Heart left ventricle (tissue), 16 donors: ENCODE data around the gene CSE1L. TPM values are rescaled to one million over a fixed set of nuclear protein-coding genes. Genes with fewer than 3 reads are reported as not detected.

Experiments used
- ATAC-seq, 4 donors: fragments of 200-7000 bp; cut with Tn5 transposase; one replicate each; pipeline ENCODE4 v1.9.1; 2020 to 2022; ENCODE audit warnings: moderate library complexity in 4 of 4, mild to moderate bottlenecking in 3 of 4, moderate number of reproducible peaks in 1 of 4
- DNase-seq, 5 donors: peaks; one replicate each; pipeline ENCODE4 v3.0.0-alpha.2; 2020
- H3K27ac ChIP-seq, 12 donors: fragments of 200-600 bp; sonication (generic) in 4 of 12; one replicate each; pipeline versions ENCODE4 v1.5.0 to v1.8.0; 2016 to 2022; ENCODE audit warnings: mild to moderate bottlenecking in 2 of 12
- H3K27me3 ChIP-seq, 9 donors: fragments of 200-600 bp; sonication (generic) in 2 of 9; one replicate each; pipeline versions ENCODE4 v1.5.1 to v1.8.0; 2016 to 2022; ENCODE audit warnings: mild to moderate bottlenecking in 3 of 9
- H3K36me3 ChIP-seq, 9 donors: fragments of 200-600 bp; sonication (generic) in 2 of 9; one replicate each; pipeline versions ENCODE4 v1.5.0 to v1.8.0; 2018 to 2022; ENCODE audit warnings: mild to moderate bottlenecking in 2 of 9
- H3K4me1 ChIP-seq, 12 donors: fragments of 200-600 bp; sonication (generic) in 4 of 12; one replicate each; pipeline versions ENCODE4 v1.5.0 to v1.8.0; 2016 to 2022; ENCODE audit warnings: mild to moderate bottlenecking in 3 of 12
- H3K4me3 ChIP-seq, 12 donors: fragments of 200-600 bp; sonication (generic) in 4 of 12; one replicate each; pipeline versions ENCODE4 v1.5.0 to v1.8.0; 2017 to 2022; ENCODE audit warnings: mild to moderate bottlenecking in 9 of 12, moderate library complexity in 4 of 12
- H3K9me3 ChIP-seq, 12 donors: fragments of 200-600 bp; sonication (generic) in 4 of 12; one replicate each; pipeline versions ENCODE4 v1.5.0 to v1.8.0; 2016 to 2022; ENCODE audit warnings: mild to moderate bottlenecking in 1 of 12
- CTCF ChIP-seq, 12 donors: fragments of 200-600 bp; sonication (generic) in 4 of 12; IDR thresholded peaks; one replicate each; pipeline versions ENCODE4 v1.5.0 to v1.8.0; 2018 to 2022; ENCODE audit warnings: antibody characterized with exemption in 12 of 12, mild to moderate bottlenecking in 5 of 12
- POLR2A ChIP-seq, 2 donors: fragments of 450-650 bp; IDR thresholded peaks; one replicate each; pipeline ENCODE4 v1.6.1; 2017; ENCODE audit warnings: antibody characterized with exemption in 2 of 2, mild to moderate bottlenecking in 2 of 2, moderate library complexity in 2 of 2
- WGBS, 4 donors: extraction: QIAGEN DNeasy Blood & Tissue Kit in 2 of 4; methylation state at CpG; one replicate each; pipeline versions ENCODE4 v1.1.5 to v1.1.7; 2013 to 2018; 5-methylcytosine and 5-hydroxymethylcytosine counted together
- intact Hi-C, 10 donors: fragments of 100-400 bp; cut with DNase I; formaldehyde crosslinking; loops; one replicate each; pipeline versions ENCODE4 v1.11.1 to v1.14.2; 2022
- polyA plus RNA-seq, 2 donors: library from polyadenylated mRNA; stranded (reverse); fragments of 200-250 nt; gene quantifications; one replicate each; pipeline ENCODE4 v1.2.3, GENCODE V29; 2013
- total RNA-seq, 9 donors: library from RNA; depleted of rRNA in 2 of 9; stranded (reverse); fragments of >200 nt in 2 of 9; fragmentation: NEBNext Ultra II Directional in 3 of 9; extraction: Animal tissue kit (Norgen Biotek cat#: 25700) in 3 of 9; gene quantifications; one replicate each; pipeline versions ENCODE4 v1.1.0 to v1.2.4, GENCODE V29; 2016 to 2023
- donor health status: ischemic (EF 13 %, LVEDD 7.1; RV severe dilation, severe dysfunction).
- donor health status: healthy with polysubstance abuse.
- donor health status: DM: no; HTN: yes; CAD: no.
- donor health status: DM: no; HTN: no; CAD: no.
- donor health status: ischemic (EF 25% LVEDD 6.9; RV normal size, moderate dysfunction).
- donor health status: ischemic (EF 25% LVEDD 5.7; RV mildly dilated, moderate dysfunction).
- donor health status: healthy.
- donor health status: DM: yes; HTN: yes; CAD: no.
- donor health status: ischemic (EF 35%, LVEDD 5.7; RV mildly dilated, moderate dysfunction).
- donor health status: nonischemic (EF 11% LVEDD 7.7; RV severe dilation, severe dysfunction).
- donor health status: DM: yes; HTN: yes; CAD: no.
- donor health status: PGD.
- donor health status: ischemic (EF 29% LVEDD 5.4; RV normal size, mild dysfunction).
- donor health status: nonischemic (EF 23%, LVEDD 6.1; RV moderate dilation, normal function).

CSE1L gene
- total and polyA plus RNA-seq, 11 donors: 19.1 to 59.0 (median 41.9) TPM

DNA sequence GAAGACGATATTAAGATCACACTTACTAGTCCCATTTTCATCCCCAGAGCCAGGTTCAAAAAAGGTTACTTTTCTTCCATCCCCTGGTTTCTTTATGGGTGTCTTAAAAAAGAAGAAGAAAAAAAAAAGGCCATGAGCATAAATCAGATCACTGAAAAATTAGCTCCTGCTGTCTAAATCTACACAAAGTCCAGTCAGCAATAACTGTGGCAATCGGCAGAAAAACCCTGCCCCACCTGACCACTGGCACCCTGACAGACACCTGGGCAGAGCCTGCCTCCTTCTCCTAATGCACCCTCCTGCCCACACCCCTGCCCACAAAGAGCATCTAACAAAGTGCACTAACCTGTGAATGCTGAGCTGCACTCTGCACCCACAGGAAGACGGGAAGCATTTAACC, 72.2 kb downstream of the CSE1L start:
- WGBS, 4 donors: 82 to 97% (median 89%) methylated on average over 3 of the region's 3 CpGs
- H3K4me1 ChIP-seq: peaks cover 0 to 4% (median 0%) of the 10 kb centered on the region in 12 donors
- H3K27ac ChIP-seq: no peak overlapping the region
- H3K9me3 ChIP-seq: no peaks in the 10 kb centered on the region
- TF ChIP-seq CTCF (IDR thresholded peaks at IDR 0.05) (no peak), POLR2A (IDR thresholded peaks at IDR 0.05) (no peak)
- no peak overlapping the region for H3K4me3 ChIP-seq
- H3K27me3 ChIP-seq: no peaks in the 10 kb centered on the region
- no peak for ATAC-seq
- no peak for DNase-seq
- H3K36me3 ChIP-seq: peaks cover 0 to 99% (median 97%) of the 10 kb centered on the region in 9 donors
- intact Hi-C loops: no loop called here

GRCh38 chr20:49119988-49120387, 73.9 kb downstream of the CSE1L start:
- no peak for TF ChIP-seq POLR2A (IDR thresholded peaks at IDR 0.05)
- TF ChIP-seq CTCF (IDR thresholded peaks at IDR 0.05): no peak

GRCh38 chr20:49122920-49123319, 76.8 kb downstream of the CSE1L start:
- peaks cover 0 to 88% (median 79%) of the 10 kb centered on the region in 9 donors for H3K36me3 ChIP-seq

More at GRCh38 chr20:49119988-49120387, 73.9 kb downstream of the CSE1L start:
- Histone ChIP-seq H3K36me3 (peaks cover 0 to 97% (median 95%) of the 10 kb centered on the region in 9 donors), H3K27me3 (no peaks in the 10 kb centered on the region), H3K4me3 (no peak overlapping the region), H3K27ac (no peak overlapping the region), H3K4me1 (peaks cover 0 to 4% (median 0%) of the 10 kb centered on the region in 12 donors), H3K9me3 (no peaks in the 10 kb centered on the region)
- no peak for ATAC-seq
- intact Hi-C loops: no loop called here
- no peak for DNase-seq
- 87 to 96% (median 94%) methylated on average over 7 of the region's 7 CpGs for WGBS, 4 donors

DNA sequence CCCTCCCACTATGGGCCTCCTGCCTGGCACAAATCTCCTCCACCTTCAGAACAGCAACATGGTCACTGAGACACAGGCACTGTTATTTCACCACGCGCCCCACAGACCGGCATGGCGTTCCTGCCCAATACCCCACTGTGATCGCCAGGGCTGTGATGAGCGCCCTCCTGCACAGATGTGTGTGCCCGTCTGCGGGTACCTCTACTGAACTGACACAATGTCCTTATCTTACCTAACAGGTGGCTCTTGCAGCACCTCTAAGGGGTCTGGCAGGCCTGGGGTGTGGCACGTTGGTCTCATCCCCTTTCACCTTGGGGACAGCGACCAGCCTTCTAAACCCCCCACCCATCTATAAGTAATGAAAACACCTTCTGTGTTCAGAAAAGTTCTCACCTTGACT, 77.9 kb downstream of the CSE1L start:
- TF ChIP-seq CTCF (IDR thresholded peaks at IDR 0.05) (no peak), POLR2A (IDR thresholded peaks at IDR 0.05) (no peak)
- 93 to 98% (median 97%) methylated on average over 10 of the region's 10 CpGs for WGBS, 4 donors
- peaks cover 0 to 77% (median 71%) of the 10 kb centered on the region in 9 donors for H3K36me3 ChIP-seq

More at GRCh38 chr20:49122920-49123319, 76.8 kb downstream of the CSE1L start:
- Histone ChIP-seq H3K4me1 (peaks cover 0 to 4% (median 0%) of the 10 kb centered on the region in 12 donors), H3K27ac (no peak overlapping the region), H3K27me3 (no peaks in the 10 kb centered on the region), H3K4me3 (no peak overlapping the region), H3K9me3 (no peaks in the 10 kb centered on the region)
- intact Hi-C loops: no loop called here
- TF ChIP-seq CTCF (IDR thresholded peaks at IDR 0.05): no peak
- DNase-seq (no peak), ATAC-seq (no peak)
- 93 to 98% (median 95%) methylated on average over 13 of the region's 13 CpGs for WGBS, 4 donors

More for the DNA sequence above, 77.9 kb downstream of the CSE1L start:
- Histone ChIP-seq H3K4me3 (no peak overlapping the region), H3K4me1 (peaks cover 0 to 4% (median 0%) of the 10 kb centered on the region in 12 donors), H3K27me3 (no peaks in the 10 kb centered on the region), H3K9me3 (no peaks in the 10 kb centered on the region), H3K27ac (no peak overlapping the region)
- intact Hi-C loops: no loop called here
- ATAC-seq (no peak), DNase-seq (no peak)
